HEK293 (cell line): ENCODE results near the gene CENPP.

Source experiments
- CTCF ChIA-PET: fragments of 350-600 bp; formaldehyde crosslinking; extraction: SDS; loops from one replicate; lab custom pipeline; 2021; ENCODE audit warnings: antibody characterized with exemption; lab: Yijun Ruan, JAX
- POLR2A ChIA-PET: fragments of 300-600 bp; formaldehyde crosslinking; extraction: SDS; loops from one replicate; lab custom pipeline; 2020; ENCODE audit warnings: antibody characterized with exemption, inconsistent platforms; lab: Yijun Ruan, JAX
- H3K27ac ChIP-seq: fragments of 200-500 bp; sonication (Bioruptor generic); 2 replicates; pipeline ENCODE4 v1.5.1; 2014; ENCODE audit warnings: low read depth, low read length, control low read depth, inconsistent platforms; ENCODE audit errors: extremely low read depth
- H3K36me3 ChIP-seq, 2 experiments: fragments of 200-500 bp in 1 of 2; sonication (Bioruptor generic) in 1 of 2; 1 replicate in 1 of 2; 2 replicates in 1 of 2; pipeline ENCODE4 v1.5.1; 2014 to 2017; ENCODE audit warnings: inconsistent platforms in 2 of 2, low read length in 2 of 2; ENCODE audit not compliant: control insufficient read depth in 2 of 2, insufficient read depth in 1 of 2
- H3K4me1 ChIP-seq: fragments of 200-500 bp; sonication (Bioruptor generic); 2 replicates; pipeline ENCODE4 v1.5.1; 2014; ENCODE audit warnings: mild to moderate bottlenecking, low read length, inconsistent platforms; ENCODE audit not compliant: control insufficient read depth, insufficient read depth
- H3K4me3 ChIP-seq: 2 replicates; pipeline ENCODE4 v1.5.1; 2011; ENCODE audit warnings: low read depth, mild to moderate bottlenecking, control low read depth, low read length, moderate library complexity
- H3K9me3 ChIP-seq: fragments of 200-500 bp; sonication (Bioruptor generic); 2 replicates; pipeline ENCODE4 v1.5.1; 2014; ENCODE audit warnings: low read depth, low read length, inconsistent platforms; ENCODE audit not compliant: control insufficient read depth, insufficient read depth
- ATF2 ChIP-seq: fragments of 450-650 bp; formaldehyde crosslinking; IDR thresholded peaks from 2 replicates; pipeline ENCODE4 v1.5.1; 2016; ENCODE audit warnings: missing biosample characterization, missing genetic modification characterization, low read depth
- GFI1B ChIP-seq: fragments of 450-650 bp; formaldehyde crosslinking; IDR thresholded peaks from 2 replicates; pipeline ENCODE4 v1.5.1; 2016; ENCODE audit warnings: missing biosample characterization, missing genetic modification characterization
- HOXC10 ChIP-seq: sonication (generic); formaldehyde crosslinking; IDR thresholded peaks from 2 replicates; pipeline ENCODE4 v1.8.1; 2023; ENCODE audit warnings: mild to moderate bottlenecking, missing genetic modification reagents
- HOXD13 ChIP-seq: sonication (generic); formaldehyde crosslinking; IDR thresholded peaks from 2 replicates; pipeline ENCODE4 v1.8.0; 2022; ENCODE audit warnings: missing genetic modification reagents, borderline replicate concordance
- KLF7 ChIP-seq: fragments of 450-650 bp; formaldehyde crosslinking; IDR thresholded peaks from 2 replicates; pipeline ENCODE4 v1.5.1; 2016; ENCODE audit warnings: missing biosample characterization, missing genetic modification characterization, borderline replicate concordance
- OSR2 ChIP-seq: fragments of 450-650 bp; formaldehyde crosslinking; IDR thresholded peaks from 2 replicates; pipeline ENCODE4 v1.5.1; 2016; ENCODE audit warnings: missing biosample characterization, missing genetic modification characterization
- SETDB1 ChIP-seq: IDR thresholded peaks from one replicate; pipeline ENCODE4 v1.6.1; 2017; ENCODE audit warnings: mild to moderate bottlenecking, low read length, moderate library complexity, mixed read lengths; ENCODE audit not compliant: insufficient read length
- WT1 ChIP-seq: fragments of 450-650 bp; formaldehyde crosslinking; IDR thresholded peaks from 2 replicates; pipeline ENCODE4 v1.5.1; 2016; ENCODE audit warnings: missing biosample characterization, missing genetic modification characterization
- ZBTB1 ChIP-seq: fragments of 450-650 bp; formaldehyde crosslinking; IDR thresholded peaks from 2 replicates; pipeline ENCODE4 v1.5.1; 2016; ENCODE audit warnings: missing biosample characterization, missing genetic modification characterization
- ZBTB17 ChIP-seq: fragments of 450-650 bp; formaldehyde crosslinking; IDR thresholded peaks from 2 replicates; pipeline ENCODE4 v1.5.1; 2016; ENCODE audit warnings: missing biosample characterization, missing genetic modification characterization
- ZBTB48 ChIP-seq: fragments of 450-650 bp; formaldehyde crosslinking; IDR thresholded peaks from 2 replicates; pipeline ENCODE4 v1.5.1; 2016; ENCODE audit warnings: missing biosample characterization, missing genetic modification characterization
- ZFP41 ChIP-seq: fragments of 450-650 bp; formaldehyde crosslinking; IDR thresholded peaks from 2 replicates; pipeline ENCODE4 v1.5.1; 2016; ENCODE audit warnings: missing biosample characterization, missing genetic modification characterization, borderline replicate concordance
- ZNF24 ChIP-seq: fragments of 450-650 bp; formaldehyde crosslinking; IDR thresholded peaks from 2 replicates; pipeline ENCODE4 v1.5.1; 2016; ENCODE audit warnings: missing biosample characterization, missing genetic modification characterization
- ZNF26 ChIP-seq: fragments of 450-650 bp; formaldehyde crosslinking; IDR thresholded peaks from 2 replicates; pipeline ENCODE4 v1.5.1; 2016; ENCODE audit warnings: missing biosample characterization, missing genetic modification characterization
- ZNF362 ChIP-seq: fragments of 450-650 bp; formaldehyde crosslinking; IDR thresholded peaks from 2 replicates; pipeline ENCODE4 v1.5.1; 2016; ENCODE audit warnings: missing biosample characterization, missing genetic modification characterization
- ZNF549 ChIP-seq: fragments of 450-650 bp; IDR thresholded peaks from 2 replicates; pipeline ENCODE4 v1.5.1; 2018; ENCODE audit warnings: missing biosample characterization, missing genetic modification characterization, mild to moderate bottlenecking, inconsistent platforms, moderate library complexity
- ZNF610 ChIP-seq: fragments of 450-650 bp; formaldehyde crosslinking; IDR thresholded peaks from 2 replicates; pipeline ENCODE4 v1.5.1; 2016; ENCODE audit warnings: missing biosample characterization, missing genetic modification characterization, borderline replicate concordance
- ZNF747 ChIP-seq: fragments of 450-650 bp; formaldehyde crosslinking; IDR thresholded peaks from 2 replicates; pipeline ENCODE4 v1.5.1; 2016; ENCODE audit warnings: missing biosample characterization, missing genetic modification characterization
- ZNF777 ChIP-seq: fragments of 450-650 bp; formaldehyde crosslinking; IDR thresholded peaks from 2 replicates; pipeline ENCODE4 v1.5.1; 2017; ENCODE audit warnings: missing biosample characterization, missing genetic modification characterization, borderline replicate concordance
- ZNF791 ChIP-seq: fragments of 450-650 bp; formaldehyde crosslinking; IDR thresholded peaks from 2 replicates; pipeline ENCODE4 v1.5.1; 2016; ENCODE audit warnings: missing biosample characterization, missing genetic modification characterization
- TF ChIP-seq, protein P1 (sequence below): fragments of 450-650 bp; formaldehyde crosslinking; IDR thresholded peaks from 2 replicates; pipeline ENCODE4 v1.5.1; 2016; ENCODE audit warnings: missing biosample characterization, missing genetic modification characterization
- TF ChIP-seq, protein P2 (sequence below): fragments of 450-650 bp; formaldehyde crosslinking; IDR thresholded peaks from 2 replicates; pipeline ENCODE4 v1.5.1; 2016; ENCODE audit warnings: missing biosample characterization, missing genetic modification characterization, borderline replicate concordance

CENPP gene

GRCh38 chr9:92467511-92467910, 141.8 kb downstream of the CENPP start:
- TF ChIP-seq KLF7 (tag by site-specific recombination) (no peak), ATF2 (tag by site-specific recombination) (no peak), HOXD13 (no peak), ZNF549 (tag by site-specific recombination) (no peak), HOXC10 (CRISPR knock-in tag) (no peak), ZBTB1 (tag by site-specific recombination) (no peak)
- ChIA-PET POLR2A (no interaction called here), CTCF (interaction anchor here (0.6 to 1.5 kb wide), 2 partner anchors 12 to 25 kb away, joined by 3 to 4 read pairs; no protein-coding TSS in a partner anchor)
- Histone ChIP-seq H3K9me3 (no peaks in the 10 kb centered on the region), H3K36me3 (no peaks in the 10 kb centered on the region), H3K4me1 (no peaks in the 10 kb centered on the region), H3K4me3 (no peak overlapping the region), H3K27ac (no peak overlapping the region)

DNA sequence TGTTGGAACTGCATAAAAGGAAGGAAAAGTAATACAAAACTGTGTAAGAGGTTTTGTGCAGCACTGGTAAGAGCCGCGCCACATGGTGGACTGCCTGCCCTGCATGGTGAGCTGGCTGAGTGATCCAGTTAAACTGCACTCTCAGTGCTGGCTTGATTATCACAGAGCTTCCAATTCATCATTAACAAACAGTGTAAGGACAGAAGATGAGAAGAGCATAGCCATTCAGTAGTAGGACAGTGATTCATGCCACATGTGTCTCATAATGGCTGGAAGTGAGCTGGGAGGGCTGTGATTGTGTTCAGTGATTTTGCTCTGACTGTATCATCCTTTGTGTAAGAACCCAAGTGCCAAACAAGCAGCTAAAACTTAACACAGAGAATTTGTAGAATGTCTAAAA, 142.5 kb downstream of the CENPP start:
- no peaks in the 10 kb centered on the region for H3K4me1 ChIP-seq
- TF ChIP-seq ZBTB48 (tag by site-specific recombination) (no peak), ZNF747 (tag by site-specific recombination) (no peak), ZNF777 (tag by site-specific recombination) (no peak), KLF7 (tag by site-specific recombination) (no peak), ZNF26 (no peak), WT1 (tag by site-specific recombination) (no peak), SETDB1 (no peak), ZNF362 (tag by site-specific recombination) (no peak), ZNF791 (tag by site-specific recombination) (no peak), ZNF610 (tag by site-specific recombination) (no peak), ZFP41 (no peak), HOXD13 (no peak), ZNF24 (tag by site-specific recombination) (no peak), OSR2 (tag by site-specific recombination) (no peak), GFI1B (tag by site-specific recombination) (no peak), ZBTB17 (tag by site-specific recombination) (no peak)
- TF ChIP-seq, protein P1, sequence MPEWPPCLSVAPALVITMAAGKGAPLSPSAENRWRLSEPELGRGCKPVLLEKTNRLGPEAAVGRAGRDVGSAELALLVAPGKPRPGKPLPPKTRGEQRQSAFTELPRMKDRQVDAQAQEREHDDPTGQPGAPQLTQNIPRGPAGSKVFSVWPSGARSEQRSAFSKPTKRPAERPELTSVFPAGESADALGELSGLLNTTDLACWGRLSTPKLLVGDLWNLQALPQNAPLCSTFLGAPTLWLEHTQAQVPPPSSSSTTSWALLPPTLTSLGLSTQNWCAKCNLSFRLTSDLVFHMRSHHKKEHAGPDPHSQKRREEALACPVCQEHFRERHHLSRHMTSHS (tag by site-specific recombination): no peak
- TF ChIP-seq, protein P2, sequence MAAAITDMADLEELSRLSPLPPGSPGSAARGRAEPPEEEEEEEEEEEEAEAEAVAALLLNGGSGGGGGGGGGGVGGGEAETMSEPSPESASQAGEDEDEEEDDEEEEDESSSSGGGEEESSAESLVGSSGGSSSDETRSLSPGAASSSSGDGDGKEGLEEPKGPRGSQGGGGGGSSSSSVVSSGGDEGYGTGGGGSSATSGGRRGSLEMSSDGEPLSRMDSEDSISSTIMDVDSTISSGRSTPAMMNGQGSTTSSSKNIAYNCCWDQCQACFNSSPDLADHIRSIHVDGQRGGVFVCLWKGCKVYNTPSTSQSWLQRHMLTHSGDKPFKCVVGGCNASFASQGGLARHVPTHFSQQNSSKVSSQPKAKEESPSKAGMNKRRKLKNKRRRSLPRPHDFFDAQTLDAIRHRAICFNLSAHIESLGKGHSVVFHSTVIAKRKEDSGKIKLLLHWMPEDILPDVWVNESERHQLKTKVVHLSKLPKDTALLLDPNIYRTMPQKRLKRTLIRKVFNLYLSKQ: no peak
- TF ChIP-seq, all 188 proteins: peak for 0
- no peaks in the 10 kb centered on the region for H3K36me3 ChIP-seq
- H3K9me3 ChIP-seq: no peaks in the 10 kb centered on the region
- CTCF ChIA-PET: interaction anchor here (0.7 kb wide), 1 partner anchor 166 kb away, joined by 3 read pairs; no protein-coding TSS in a partner anchor
- H3K27ac ChIP-seq: no peak overlapping the region
- no peak overlapping the region for H3K4me3 ChIP-seq
- POLR2A ChIA-PET: no interaction called here
